Right ventricle myocardium superior (tissue), 1 donor: ENCODE results near the gene FILIP1L. TPM values are rescaled to one million over a fixed set of nuclear protein-coding genes. Genes with fewer than 3 reads are reported as not detected.

Source experiments
- microRNA-seq: library from miRNA; unstranded; fragments of <30 nt; microRNA quantifications from one replicate; pipeline ENCODE4 v1.2.0, GENCODE V29; 2020
- total RNA-seq: library from RNA; stranded (reverse); fragmentation: NEBNext Ultra II Directional; extraction: Animal tissue kit (Norgen Biotek cat#: 25700); gene quantifications from one replicate; pipeline ENCODE4 v1.2.1, GENCODE V29; 2021
- donor health status: DM: no; HTN: yes; CAD: no; lungs with severe emphysema.

FILIP1L gene
- total RNA-seq, 1 donor from 2014 or later, result 39.3 TPM

Small RNA genes within 50 kb of the gene (microRNA-seq; reads per million reads assigned to microRNA genes)
- gene MIR3921, result not detected

Other genes starting within 250 kb of the FILIP1L start
- gene TBC1D23, start 146.5 kb upstream of the FILIP1L start, total RNA-seq, result 33.2 TPM
- 60.4 TPM for gene NIT2, start 220.3 kb upstream of the FILIP1L start, total RNA-seq